ENCODE results near the gene ASS1.

DNA sequence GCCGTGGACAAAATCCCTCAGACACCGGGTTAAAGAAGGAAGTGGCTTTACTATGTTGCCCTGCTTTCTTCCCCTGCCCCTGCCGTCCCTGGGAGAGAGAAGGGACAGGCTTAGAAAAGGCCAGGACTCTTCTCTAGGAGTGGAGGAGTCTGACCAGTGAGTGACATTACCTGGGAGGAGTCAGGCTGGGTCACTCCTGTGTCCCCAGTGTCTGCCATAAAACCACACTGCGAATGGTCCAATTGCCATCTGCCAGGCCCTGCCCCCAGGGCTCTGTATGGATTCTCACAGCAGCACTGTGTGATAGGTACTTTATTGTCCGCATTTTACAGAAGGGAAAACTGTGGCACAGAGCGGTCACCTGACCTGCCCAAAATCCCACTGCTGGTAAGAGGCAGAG, 103.3 kb downstream of the ASS1 start:
- no peak for TF ChIP-seq POLR2A (IDR thresholded peaks at IDR 0.05)
- TF ChIP-seq, protein P1, sequence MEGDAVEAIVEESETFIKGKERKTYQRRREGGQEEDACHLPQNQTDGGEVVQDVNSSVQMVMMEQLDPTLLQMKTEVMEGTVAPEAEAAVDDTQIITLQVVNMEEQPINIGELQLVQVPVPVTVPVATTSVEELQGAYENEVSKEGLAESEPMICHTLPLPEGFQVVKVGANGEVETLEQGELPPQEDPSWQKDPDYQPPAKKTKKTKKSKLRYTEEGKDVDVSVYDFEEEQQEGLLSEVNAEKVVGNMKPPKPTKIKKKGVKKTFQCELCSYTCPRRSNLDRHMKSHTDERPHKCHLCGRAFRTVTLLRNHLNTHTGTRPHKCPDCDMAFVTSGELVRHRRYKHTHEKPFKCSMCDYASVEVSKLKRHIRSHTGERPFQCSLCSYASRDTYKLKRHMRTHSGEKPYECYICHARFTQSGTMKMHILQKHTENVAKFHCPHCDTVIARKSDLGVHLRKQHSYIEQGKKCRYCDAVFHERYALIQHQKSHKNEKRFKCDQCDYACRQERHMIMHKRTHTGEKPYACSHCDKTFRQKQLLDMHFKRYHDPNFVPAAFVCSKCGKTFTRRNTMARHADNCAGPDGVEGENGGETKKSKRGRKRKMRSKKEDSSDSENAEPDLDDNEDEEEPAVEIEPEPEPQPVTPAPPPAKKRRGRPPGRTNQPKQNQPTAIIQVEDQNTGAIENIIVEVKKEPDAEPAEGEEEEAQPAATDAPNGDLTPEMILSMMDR (IDR thresholded peaks at IDR 0.05), result no peak

Measured in testis (tissue), 2 donors.